Esophagus squamous epithelium (tissue), 4 donors: ENCODE results near the gene KIF26B.
"Not testable (repeated sequence)": the region's sequence is repeated elsewhere in the genome, so short reads cannot be mapped to it uniquely, and the experiment has no call there.

ENCODE experiments used
- POLR2A ChIP-seq, 4 donors: fragments of 450-650 bp; IDR thresholded peaks; one replicate each; pipeline ENCODE4 v1.6.1; 2017; ENCODE audit warnings: antibody characterized with exemption in 4 of 4, mild to moderate bottlenecking in 4 of 4, moderate library complexity in 3 of 4
- TF ChIP-seq, protein P1 (sequence below), 6 experiments: fragments of 450-650 bp in 4 of 6; fragments of 200-600 bp in 2 of 6; sonication (generic) in 2 of 6; IDR thresholded peaks; one replicate each; pipeline ENCODE4 v1.5.1; 2016 to 2019; ENCODE audit warnings: antibody characterized with exemption in 6 of 6, mild to moderate bottlenecking in 4 of 6, moderate library complexity in 4 of 6

DNA sequence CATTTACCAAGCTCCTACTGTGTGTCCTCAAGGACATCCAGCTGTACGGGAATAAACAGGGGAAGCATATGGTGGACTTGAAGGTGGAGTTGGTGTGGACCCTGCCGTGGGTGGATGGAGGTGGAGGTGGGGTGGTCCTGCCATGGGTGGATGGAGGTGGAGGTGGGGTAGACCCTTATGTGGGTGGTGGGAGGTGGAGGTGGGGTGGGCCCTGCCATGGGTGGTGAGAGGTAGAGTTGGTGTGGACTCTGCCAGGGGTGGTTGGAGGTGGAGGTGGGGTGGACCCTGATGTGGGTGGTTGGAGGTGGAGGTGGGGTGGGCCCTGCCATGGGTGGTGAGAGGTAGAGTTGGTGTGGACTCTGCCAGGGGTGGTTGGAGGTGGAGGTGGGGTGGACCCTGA, 169.0 kb downstream of the KIF26B start:
- TF ChIP-seq, protein P1, sequence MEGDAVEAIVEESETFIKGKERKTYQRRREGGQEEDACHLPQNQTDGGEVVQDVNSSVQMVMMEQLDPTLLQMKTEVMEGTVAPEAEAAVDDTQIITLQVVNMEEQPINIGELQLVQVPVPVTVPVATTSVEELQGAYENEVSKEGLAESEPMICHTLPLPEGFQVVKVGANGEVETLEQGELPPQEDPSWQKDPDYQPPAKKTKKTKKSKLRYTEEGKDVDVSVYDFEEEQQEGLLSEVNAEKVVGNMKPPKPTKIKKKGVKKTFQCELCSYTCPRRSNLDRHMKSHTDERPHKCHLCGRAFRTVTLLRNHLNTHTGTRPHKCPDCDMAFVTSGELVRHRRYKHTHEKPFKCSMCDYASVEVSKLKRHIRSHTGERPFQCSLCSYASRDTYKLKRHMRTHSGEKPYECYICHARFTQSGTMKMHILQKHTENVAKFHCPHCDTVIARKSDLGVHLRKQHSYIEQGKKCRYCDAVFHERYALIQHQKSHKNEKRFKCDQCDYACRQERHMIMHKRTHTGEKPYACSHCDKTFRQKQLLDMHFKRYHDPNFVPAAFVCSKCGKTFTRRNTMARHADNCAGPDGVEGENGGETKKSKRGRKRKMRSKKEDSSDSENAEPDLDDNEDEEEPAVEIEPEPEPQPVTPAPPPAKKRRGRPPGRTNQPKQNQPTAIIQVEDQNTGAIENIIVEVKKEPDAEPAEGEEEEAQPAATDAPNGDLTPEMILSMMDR (IDR thresholded peaks at IDR 0.05) = not testable (repeated sequence)
- not testable (repeated sequence) for TF ChIP-seq POLR2A (IDR thresholded peaks at IDR 0.05)
